ENCODE data around the gene FOXRED1.
A peak's percentile ranks its signal among the peaks of the same experiment; 100 is the strongest.

The FOXRED1 gene

GRCh38 chr11:126311401-126312291 is 42.7 kb downstream of the FOXRED1 start:
- Mint-ChIP-seq H3K36me3 (peaks cover 47% of the 10 kb centered on the region), H3K27ac (no peak overlapping the region), H3K4me1 (peaks cover 27% of the 10 kb centered on the region), H3K4me3 (no peak overlapping the region), H3K27me3 (no peaks in the 10 kb centered on the region), H3K9me3 (peaks cover 8% of the 10 kb centered on the region)
- CTCF ChIA-PET: interaction anchor here (0.7 to 3.8 kb wide), 17 partner anchors 7 to 198 kb away, joined by 3 to 61 read pairs (median 3); partner anchors contain the start of gene ST3GAL4
- no peak for DNase-seq

- CTCF ChIA-PET: interaction anchor here (0.7 to 3.5 kb wide), 3 partner anchors 128 to 167 kb away, joined by 3 to 30 read pairs (median 5); no protein-coding TSS in a partner anchor
- Mint-ChIP-seq H3K27ac (no peak overlapping the region), H3K4me3 (no peak overlapping the region), H3K27me3 (no peaks in the 10 kb centered on the region), H3K4me1 (peaks cover 28% of the 10 kb centered on the region), H3K36me3 (peaks cover 48% of the 10 kb centered on the region), H3K9me3 (peaks cover 8% of the 10 kb centered on the region)
- DNase-seq: no peak
Observed at GRCh38 chr11:126312961-126313360, 44.0 kb downstream of the FOXRED1 start.

GRCh38 chr11:126313826-126314225 is 44.9 kb downstream of the FOXRED1 start:
- no peak for DNase-seq
- Mint-ChIP-seq H3K36me3 (peaks cover 45% of the 10 kb centered on the region), H3K4me1 (peaks cover 37% of the 10 kb centered on the region), H3K27ac (no peak overlapping the region), H3K27me3 (no peaks in the 10 kb centered on the region), H3K4me3 (no peak overlapping the region), H3K9me3 (peaks cover 8% of the 10 kb centered on the region)
- CTCF ChIA-PET: no interaction called here

- CTCF ChIA-PET: interaction anchor here (0.8 to 1.8 kb wide), 4 partner anchors 10 to 166 kb away, joined by 3 to 4 read pairs (median 4); no protein-coding TSS in a partner anchor
- Mint-ChIP-seq H3K4me1 (peaks cover 37% of the 10 kb centered on the region), H3K36me3 (peaks cover 34% of the 10 kb centered on the region)
Observed at GRCh38 chr11:126317432-126317755, 48.4 kb downstream of the FOXRED1 start.

GRCh38 chr11:126317756-126318573 is 49.0 kb downstream of the FOXRED1 start:
- no peaks in the 10 kb centered on the region for H3K27me3 Mint-ChIP-seq
- H3K36me3 Mint-ChIP-seq: peaks cover 32% of the 10 kb centered on the region
- peaks cover 37% of the 10 kb centered on the region for H3K4me1 Mint-ChIP-seq

More at GRCh38 chr11:126317432-126317755, 48.4 kb downstream of the FOXRED1 start:
- Mint-ChIP-seq H3K9me3 (peaks cover 8% of the 10 kb centered on the region), H3K27me3 (no peaks in the 10 kb centered on the region), H3K4me3 (no peak overlapping the region), H3K27ac (peak overlapping the region; percentile 88)
- DNase-seq: no peak

GRCh38 chr11:126318574-126319373 is 49.8 kb downstream of the FOXRED1 start:
- Mint-ChIP-seq H3K27ac (peak overlapping the region; percentile 88), H3K36me3 (peaks cover 30% of the 10 kb centered on the region)
- DNase-seq: peak; percentile 56

More at GRCh38 chr11:126317756-126318573, 49.0 kb downstream of the FOXRED1 start:
- peaks cover 8% of the 10 kb centered on the region for H3K9me3 Mint-ChIP-seq
- CTCF ChIA-PET: interaction anchor here (0.8 to 2.0 kb wide), 8 partner anchors 7 to 165 kb away, joined by 3 to 16 read pairs (median 6); no protein-coding TSS in a partner anchor
- peak overlapping the region; percentile 88 for H3K27ac Mint-ChIP-seq
- peak; percentile 43 for DNase-seq
- peak overlapping the region; percentile 35 for H3K4me3 Mint-ChIP-seq

GRCh38 chr11:126319374-126319740 is 50.4 kb downstream of the FOXRED1 start:
- peaks cover 37% of the 10 kb centered on the region for H3K4me1 Mint-ChIP-seq
- no peak for DNase-seq
- peaks cover 26% of the 10 kb centered on the region for H3K36me3 Mint-ChIP-seq
- CTCF ChIA-PET: interaction anchor here (0.8 to 2.0 kb wide), 6 partner anchors 8 to 161 kb away, joined by 3 to 16 read pairs (median 8); no protein-coding TSS in a partner anchor
- H3K27ac Mint-ChIP-seq: no peak overlapping the region
- H3K4me3 Mint-ChIP-seq: no peak overlapping the region
- H3K9me3 Mint-ChIP-seq: peaks cover 8% of the 10 kb centered on the region
- no peaks in the 10 kb centered on the region for H3K27me3 Mint-ChIP-seq

More at GRCh38 chr11:126318574-126319373, 49.8 kb downstream of the FOXRED1 start:
- H3K9me3 Mint-ChIP-seq: peaks cover 8% of the 10 kb centered on the region
- H3K27me3 Mint-ChIP-seq: no peaks in the 10 kb centered on the region
- H3K4me3 Mint-ChIP-seq: peak overlapping the region; percentile 1
- CTCF ChIA-PET: interaction anchor here (0.8 to 2.0 kb wide), 9 partner anchors 8 to 164 kb away, joined by 3 to 16 read pairs (median 4); no protein-coding TSS in a partner anchor
- H3K4me1 Mint-ChIP-seq: peaks cover 37% of the 10 kb centered on the region

GRCh38 chr11:126322996-126323395 is 54.0 kb downstream of the FOXRED1 start:
- CTCF ChIA-PET: no interaction called here

GRCh38 chr11:126327281-126328000 is 58.5 kb downstream of the FOXRED1 start:
- peaks cover 8% of the 10 kb centered on the region for H3K36me3 Mint-ChIP-seq
- no peaks in the 10 kb centered on the region for H3K4me1 Mint-ChIP-seq
- H3K9me3 Mint-ChIP-seq: no peaks in the 10 kb centered on the region
- CTCF ChIA-PET: interaction anchor here (0.6 to 0.9 kb wide), 2 partner anchors 17 to 43 kb away, joined by 3 read pairs; no protein-coding TSS in a partner anchor
- DNase-seq: no peak
- no peaks in the 10 kb centered on the region for H3K27me3 Mint-ChIP-seq
- H3K27ac Mint-ChIP-seq: no peak overlapping the region
- no peak overlapping the region for H3K4me3 Mint-ChIP-seq

More at GRCh38 chr11:126322996-126323395, 54.0 kb downstream of the FOXRED1 start:
- Mint-ChIP-seq H3K4me3 (no peak overlapping the region), H3K9me3 (no peaks in the 10 kb centered on the region), H3K36me3 (peaks cover 7% of the 10 kb centered on the region), H3K27ac (no peak overlapping the region), H3K27me3 (no peaks in the 10 kb centered on the region), H3K4me1 (peaks cover 21% of the 10 kb centered on the region)
- DNase-seq: no peak
